Fibroblast of gingiva (primary cell): ENCODE measurements around the gene SLC39A3.
"Not testable (repeated sequence)": the region's sequence is repeated elsewhere in the genome, so short reads cannot be mapped to it uniquely, and the experiment has no call there.

Source experiments
- DNase-seq: peaks from one replicate; pipeline ENCODE4 v3.0.0-alpha.2; 2011; ENCODE audit warnings: low read depth

Gene SLC39A3

DNA sequence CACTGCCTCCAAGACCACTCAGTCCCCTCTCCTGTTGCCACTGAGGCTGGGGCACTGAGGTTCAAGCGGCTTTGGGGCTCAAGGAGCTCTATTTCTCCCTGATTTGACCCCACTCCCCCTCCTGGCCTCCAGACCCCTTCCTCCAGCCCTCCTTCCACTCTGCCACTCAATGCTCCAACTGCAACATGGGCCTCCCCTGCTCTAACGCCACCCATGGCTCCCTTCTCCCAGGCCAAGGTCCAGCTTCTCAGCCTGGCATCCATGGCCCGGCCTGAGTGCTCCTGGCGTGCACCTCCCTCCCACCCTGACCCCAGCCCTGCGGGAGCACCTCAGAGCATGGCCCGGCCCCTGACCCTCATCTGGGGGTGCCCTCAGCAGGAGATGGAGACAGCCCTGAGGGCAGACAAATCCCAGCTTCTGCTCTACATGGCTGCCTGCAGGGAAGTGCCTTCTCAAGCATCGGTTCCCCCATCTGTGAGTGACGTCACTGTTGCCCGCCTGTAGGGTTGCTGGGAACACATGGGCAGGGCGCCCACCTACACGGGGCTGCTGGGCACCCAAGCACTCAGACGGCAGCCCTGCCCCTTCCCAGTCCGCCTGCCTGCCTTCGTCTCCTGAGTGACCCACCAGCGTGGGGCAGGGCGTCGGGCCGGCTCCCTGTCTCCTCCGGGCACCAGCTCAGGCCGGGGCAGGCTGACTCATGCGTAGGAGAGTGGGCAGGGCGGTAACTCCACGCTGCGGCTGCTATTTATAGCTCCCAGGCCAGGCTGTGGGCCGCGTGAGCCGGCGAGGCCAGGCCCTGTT lies 17.1 kb downstream of the SLC39A3 start:
- DNase-seq: peak; percentile 76

DNA sequence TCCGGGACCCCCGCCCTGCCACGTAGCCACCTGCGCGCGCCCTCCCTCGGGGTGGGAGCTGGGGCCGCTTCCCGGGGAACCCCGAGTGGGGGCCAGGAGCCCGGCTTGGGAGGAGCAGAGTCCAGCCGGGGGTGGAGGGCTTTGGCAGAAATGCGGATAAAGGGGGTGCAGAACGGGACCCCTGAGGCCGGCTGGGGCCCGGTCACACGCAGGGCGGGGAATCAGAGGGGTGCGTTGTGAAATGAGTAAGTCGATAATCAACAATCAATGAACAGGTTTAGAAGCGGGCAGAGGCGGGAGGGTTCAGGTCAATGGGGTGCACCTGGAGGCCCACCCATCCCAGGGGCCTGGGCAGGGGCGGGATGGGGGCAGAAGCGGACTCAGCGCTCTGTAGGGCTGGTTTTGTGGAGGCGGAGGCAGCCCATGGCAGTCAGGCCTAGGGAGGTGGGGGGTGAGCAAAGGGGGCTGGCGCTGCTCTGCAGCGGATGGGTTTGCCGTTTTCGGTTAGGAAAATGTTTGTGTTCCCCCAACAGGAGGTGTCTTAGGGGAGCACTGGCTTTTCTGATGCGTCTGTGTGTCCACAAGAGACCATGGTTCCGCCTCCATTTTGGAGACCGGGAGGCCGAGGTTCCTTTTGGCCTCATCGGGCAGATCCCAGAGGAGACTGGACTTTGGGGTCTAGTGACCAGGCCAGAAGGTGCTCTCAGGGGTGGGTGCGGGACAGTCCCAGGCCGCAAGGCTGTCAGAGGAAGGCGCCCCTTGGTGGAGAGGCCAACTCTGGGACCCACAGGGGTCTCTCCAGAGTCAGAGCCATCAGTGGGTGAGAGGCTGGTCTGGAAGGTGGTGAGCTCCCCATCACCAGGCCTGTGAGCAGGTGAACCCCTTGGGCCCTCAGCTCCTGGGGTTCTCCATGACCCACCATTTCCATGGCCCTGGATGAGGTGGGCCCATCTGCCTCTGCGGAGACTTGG lies 18.0 kb downstream of the SLC39A3 start:
- no peak for DNase-seq

- no peak for DNase-seq
Observed at GRCh38 chr19:2720777-2721569, 18.8 kb downstream of the SLC39A3 start, which contains the start of gene DIRAS1. DIRAS1 (minus strand) TSS chr19:2721372; CDS start chr19:2717806, 3,566 bp downstream.

DNA sequence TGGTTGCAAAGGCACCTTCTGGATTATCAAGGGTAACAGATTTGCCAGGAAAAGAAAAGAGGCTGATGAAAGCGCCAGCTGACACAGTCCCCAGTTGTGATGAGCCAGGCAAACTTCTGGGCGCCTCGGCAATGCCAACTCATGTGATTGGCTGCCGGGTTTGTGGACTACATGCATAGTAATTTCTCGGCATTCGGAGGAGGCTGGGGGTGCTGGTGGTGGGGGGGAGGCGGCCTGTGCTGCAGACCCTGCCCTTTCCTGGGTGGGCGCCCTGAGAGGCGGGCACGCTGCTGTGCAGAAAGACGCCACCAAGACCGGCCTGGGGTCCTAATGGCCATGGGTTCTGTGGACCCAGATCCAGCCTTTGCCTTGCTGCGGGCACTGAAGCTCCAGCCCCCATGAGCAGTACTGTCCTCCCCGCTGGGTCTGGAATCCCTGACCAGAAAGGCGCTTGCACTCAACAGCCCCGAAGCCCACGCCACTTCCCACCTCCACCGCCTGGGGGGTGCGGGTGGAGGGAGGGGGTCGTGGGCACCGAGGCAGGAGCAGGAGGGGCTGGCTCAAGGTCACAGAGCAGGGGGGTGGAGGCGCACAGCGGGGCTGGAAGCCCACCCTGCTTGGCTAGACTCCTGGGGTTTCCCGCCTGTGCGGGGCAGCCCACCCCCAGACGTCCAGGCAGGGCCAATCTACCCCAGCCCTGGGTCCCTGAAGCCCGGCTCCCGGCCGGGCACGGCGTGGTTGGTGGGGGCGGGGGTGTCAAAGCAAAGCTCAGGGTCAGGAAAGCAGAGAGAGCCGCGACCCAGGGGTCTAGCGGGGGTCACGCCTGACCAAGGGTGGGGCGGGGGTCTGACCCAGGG lies 19.7 kb downstream of the SLC39A3 start:
- DNase-seq: peak; percentile 40

GRCh38 chr19:2719232-2719735 lies 20.5 kb downstream of the SLC39A3 start:
- no peak for DNase-seq

- no peak for DNase-seq
Observed at GRCh38 chr19:2717638-2718541, 21.9 kb downstream of the SLC39A3 start.

GRCh38 chr19:2716722-2717637 lies 22.8 kb downstream of the SLC39A3 start:
- no peak for DNase-seq

GRCh38 chr19:2716275-2716650 lies 23.6 kb downstream of the SLC39A3 start:
- no peak for DNase-seq

- DNase-seq: no peak
Observed at GRCh38 chr19:2715470-2716274, 24.1 kb downstream of the SLC39A3 start.

GRCh38 chr19:2714531-2715269 lies 25.1 kb downstream of the SLC39A3 start:
- no peak for DNase-seq

- not testable (repeated sequence) for DNase-seq
Observed at GRCh38 chr19:2714102-2714501, 25.7 kb downstream of the SLC39A3 start.

GRCh38 chr19:2713170-2713569 lies 26.6 kb downstream of the SLC39A3 start:
- not testable (repeated sequence) for DNase-seq

DNA sequence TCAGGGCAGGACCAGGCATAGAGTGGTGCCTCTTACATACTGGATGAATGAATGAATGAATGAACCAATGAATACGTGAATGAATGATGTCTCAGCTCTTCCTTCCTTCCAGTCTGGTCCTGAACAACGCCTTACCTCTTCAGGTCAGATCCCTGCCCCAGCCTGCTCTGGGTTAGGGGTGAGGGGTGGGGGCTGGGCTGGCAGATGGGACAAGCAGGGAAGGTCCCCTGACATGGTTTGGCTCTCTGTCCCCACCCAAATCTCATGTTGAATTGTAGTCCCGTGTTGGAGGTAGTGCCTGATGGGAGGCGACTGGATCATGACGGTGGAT lies 28.0 kb downstream of the SLC39A3 start:
- DNase-seq: no peak

DNA sequence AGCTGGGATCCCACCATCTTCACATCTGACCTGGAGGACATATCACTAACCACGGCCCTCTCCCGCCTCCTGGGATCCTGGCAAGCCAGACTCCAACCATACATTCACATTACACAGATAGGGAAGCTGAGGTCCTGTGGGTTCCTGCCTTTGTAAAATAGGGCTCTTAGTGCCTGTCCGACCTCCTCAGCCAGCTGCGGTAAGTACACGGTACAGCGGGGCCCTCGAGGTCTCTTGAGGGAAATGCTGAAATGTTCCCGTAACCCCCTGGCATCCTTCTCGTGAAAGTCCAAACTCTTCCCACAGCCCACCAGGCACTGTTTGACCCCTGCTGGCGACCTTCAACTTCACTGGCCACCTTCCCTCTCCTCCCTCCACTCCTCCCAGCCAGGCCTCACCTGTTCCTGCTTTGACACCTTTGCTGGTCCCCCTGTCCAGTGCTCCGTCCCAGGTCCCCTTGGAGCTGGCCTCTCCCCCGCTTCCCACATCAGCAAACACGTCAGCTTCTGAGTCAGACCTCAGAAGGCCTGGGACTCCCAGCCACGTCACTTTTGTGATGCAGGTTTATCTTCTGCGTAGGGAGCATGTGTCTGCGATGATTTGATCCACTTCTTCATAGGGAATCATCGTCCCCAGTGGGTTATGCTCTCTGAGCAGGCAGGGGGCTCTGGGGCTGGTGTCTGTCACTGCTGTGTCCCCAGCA lies 28.5 kb downstream of the SLC39A3 start:
- DNase-seq: peak; percentile 13

- DNase-seq: no peak
Observed at GRCh38 chr19:2706251-2706650, 33.6 kb downstream of the SLC39A3 start.

- DNase-seq: no peak
Observed at GRCh38 chr19:2703691-2704216, 36.1 kb downstream of the SLC39A3 start.
